Nephron progenitor cell (in vitro differentiated cells): Measurements from ENCODE around the gene USP15.
"Not testable (repeated sequence)": the region's sequence is repeated elsewhere in the genome, so short reads cannot be mapped to it uniquely, and the experiment has no call there.

ENCODE experiments used
- DNase-seq: peaks from one replicate; pipeline ENCODE4 v3.0.0; 2021
- H3K27ac Mint-ChIP-seq: 2 replicates; pipeline ENCODE4 v1.8.0; 2021; ENCODE audit warnings: mild to moderate bottlenecking, moderate library complexity, mixed read lengths
- H3K27me3 Mint-ChIP-seq: 2 replicates; pipeline ENCODE4 v1.8.0; 2021; ENCODE audit warnings: mild to moderate bottlenecking, low read depth, mixed read lengths; ENCODE audit not compliant: poor library complexity
- H3K36me3 Mint-ChIP-seq: 2 replicates; pipeline ENCODE4 v1.8.0; 2021; ENCODE audit warnings: low read depth, mixed read lengths
- H3K4me1 Mint-ChIP-seq: 2 replicates; pipeline ENCODE4 v1.8.0; 2021; ENCODE audit warnings: mixed read lengths
- H3K4me3 Mint-ChIP-seq: 2 replicates; pipeline ENCODE4 v1.8.0; 2021; ENCODE audit warnings: mild to moderate bottlenecking, moderate library complexity, mixed read lengths
- H3K9me3 Mint-ChIP-seq: 2 replicates; pipeline ENCODE4 v1.8.0; 2021; ENCODE audit warnings: mild to moderate bottlenecking, moderate library complexity, mixed read lengths
- TF ChIP-seq, protein P1 (sequence below): fragments of 200-600 bp; sonication (generic); IDR thresholded peaks from 2 replicates; pipeline ENCODE4 v1.5.0; 2021; ENCODE audit warnings: antibody characterized with exemption

Gene USP15

GRCh38 chr12:62363506-62363905, 103.3 kb downstream of the USP15 start:
- Mint-ChIP-seq H3K36me3 (peaks cover 49% of the 10 kb centered on the region), H3K27me3 (no peaks in the 10 kb centered on the region), H3K27ac (no peak overlapping the region), H3K4me1 (no peaks in the 10 kb centered on the region), H3K9me3 (peaks cover 34% of the 10 kb centered on the region), H3K4me3 (no peak overlapping the region)
- DNase-seq = no peak
- TF ChIP-seq, protein P1, sequence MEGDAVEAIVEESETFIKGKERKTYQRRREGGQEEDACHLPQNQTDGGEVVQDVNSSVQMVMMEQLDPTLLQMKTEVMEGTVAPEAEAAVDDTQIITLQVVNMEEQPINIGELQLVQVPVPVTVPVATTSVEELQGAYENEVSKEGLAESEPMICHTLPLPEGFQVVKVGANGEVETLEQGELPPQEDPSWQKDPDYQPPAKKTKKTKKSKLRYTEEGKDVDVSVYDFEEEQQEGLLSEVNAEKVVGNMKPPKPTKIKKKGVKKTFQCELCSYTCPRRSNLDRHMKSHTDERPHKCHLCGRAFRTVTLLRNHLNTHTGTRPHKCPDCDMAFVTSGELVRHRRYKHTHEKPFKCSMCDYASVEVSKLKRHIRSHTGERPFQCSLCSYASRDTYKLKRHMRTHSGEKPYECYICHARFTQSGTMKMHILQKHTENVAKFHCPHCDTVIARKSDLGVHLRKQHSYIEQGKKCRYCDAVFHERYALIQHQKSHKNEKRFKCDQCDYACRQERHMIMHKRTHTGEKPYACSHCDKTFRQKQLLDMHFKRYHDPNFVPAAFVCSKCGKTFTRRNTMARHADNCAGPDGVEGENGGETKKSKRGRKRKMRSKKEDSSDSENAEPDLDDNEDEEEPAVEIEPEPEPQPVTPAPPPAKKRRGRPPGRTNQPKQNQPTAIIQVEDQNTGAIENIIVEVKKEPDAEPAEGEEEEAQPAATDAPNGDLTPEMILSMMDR = no peak

- not testable (repeated sequence) for H3K27ac Mint-ChIP-seq, DNase-seq, H3K4me3 Mint-ChIP-seq, H3K4me1 Mint-ChIP-seq, H3K27me3 Mint-ChIP-seq
- Mint-ChIP-seq H3K9me3 (peaks cover 34% of the 10 kb centered on the region), H3K36me3 (peaks cover 52% of the 10 kb centered on the region)
These were observed 104.5 kb downstream of the USP15 start for GRCh38 chr12:62364697-62365096.

- H3K4me1 Mint-ChIP-seq, H3K27ac Mint-ChIP-seq, H3K4me3 Mint-ChIP-seq, H3K27me3 Mint-ChIP-seq, DNase-seq: not testable (repeated sequence)
- Mint-ChIP-seq H3K9me3 (peaks cover 34% of the 10 kb centered on the region), H3K36me3 (peaks cover 58% of the 10 kb centered on the region)
These were observed 105.6 kb downstream of the USP15 start for GRCh38 chr12:62365846-62366245.

GRCh38 chr12:62368430-62369223, 108.4 kb downstream of the USP15 start:
- H3K27ac Mint-ChIP-seq, H3K4me1 Mint-ChIP-seq, H3K27me3 Mint-ChIP-seq, DNase-seq, H3K4me3 Mint-ChIP-seq: not testable (repeated sequence)
- H3K9me3 Mint-ChIP-seq = peaks cover 34% of the 10 kb centered on the region
- peaks cover 56% of the 10 kb centered on the region for H3K36me3 Mint-ChIP-seq

- TF ChIP-seq, protein P1 = no peak
- H3K36me3 Mint-ChIP-seq = peaks cover 40% of the 10 kb centered on the region
- H3K27me3 Mint-ChIP-seq = no peaks in the 10 kb centered on the region
- H3K27ac Mint-ChIP-seq = no peak overlapping the region
- peaks cover 26% of the 10 kb centered on the region for H3K9me3 Mint-ChIP-seq
- DNase-seq = no peak
- H3K4me3 Mint-ChIP-seq = no peak overlapping the region
- H3K4me1 Mint-ChIP-seq = no peaks in the 10 kb centered on the region
These were observed 110.0 kb downstream of the USP15 start for GRCh38 chr12:62370189-62370588.

GRCh38 chr12:62371661-62372060, 111.5 kb downstream of the USP15 start:
- Mint-ChIP-seq H3K36me3 (peaks cover 26% of the 10 kb centered on the region), H3K9me3 (peaks cover 12% of the 10 kb centered on the region), H3K4me1 (no peaks in the 10 kb centered on the region), H3K27me3 (no peaks in the 10 kb centered on the region), H3K27ac (no peak overlapping the region), H3K4me3 (no peak overlapping the region)
- no peak for DNase-seq
- TF ChIP-seq, protein P1 = no peak

GRCh38 chr12:62372134-62372533, 111.9 kb downstream of the USP15 start:
- Mint-ChIP-seq H3K4me3 (no peak overlapping the region), H3K27me3 (no peaks in the 10 kb centered on the region), H3K9me3 (peaks cover 9% of the 10 kb centered on the region), H3K27ac (no peak overlapping the region), H3K36me3 (peaks cover 22% of the 10 kb centered on the region), H3K4me1 (no peaks in the 10 kb centered on the region)
- no peak for DNase-seq
- TF ChIP-seq, protein P1 = no peak
